ENCODE data around the gene SSBP4. TPM values are rescaled to one million over a fixed set of nuclear protein-coding genes. Genes with fewer than 3 reads are reported as not detected.
A peak's percentile ranks its signal among the peaks of the same experiment; 100 is the strongest.

The SSBP4 gene
- total and polyA plus RNA-seq, 3 donors from 2014 or later, result 80.5 to 118 (median 90.3) TPM

DNA sequence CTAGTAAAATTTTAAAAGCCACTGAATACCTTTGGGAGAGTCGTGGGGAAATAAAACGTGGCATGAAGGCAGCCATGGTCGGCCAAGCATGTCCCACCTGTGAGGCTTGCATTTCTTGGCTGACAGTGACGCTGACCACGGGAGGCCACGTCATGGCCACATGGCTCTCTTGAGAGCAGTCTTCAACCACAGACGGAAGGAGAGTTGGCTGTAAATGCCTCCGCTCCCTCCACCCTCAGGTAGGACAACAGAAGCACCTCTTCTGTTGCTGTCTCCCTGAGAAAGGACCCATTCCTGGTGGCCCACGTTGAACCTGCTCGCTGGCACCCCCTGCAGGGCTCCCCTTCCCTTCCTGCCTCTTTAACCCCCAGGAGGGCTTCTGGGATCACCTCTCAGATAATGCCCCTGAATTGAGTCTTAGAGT, 11.1 kb upstream of the SSBP4 start:
- WGBS, 2 donors, result 63 to 70% methylated on average over 10 of the region's 10 CpGs
- Histone ChIP-seq H3K4me1 (peaks cover 3% of the 10 kb centered on the region), H3K27me3 (no peaks in the 10 kb centered on the region), H3K4me3 (no peak overlapping the region), H3K9me3 (no peaks in the 10 kb centered on the region), H3K36me3 (ENCODE audit: low read depth, missing control alignments) (no peaks in the 10 kb centered on the region), H3K27ac (no peak overlapping the region)
- TF ChIP-seq, protein P1, sequence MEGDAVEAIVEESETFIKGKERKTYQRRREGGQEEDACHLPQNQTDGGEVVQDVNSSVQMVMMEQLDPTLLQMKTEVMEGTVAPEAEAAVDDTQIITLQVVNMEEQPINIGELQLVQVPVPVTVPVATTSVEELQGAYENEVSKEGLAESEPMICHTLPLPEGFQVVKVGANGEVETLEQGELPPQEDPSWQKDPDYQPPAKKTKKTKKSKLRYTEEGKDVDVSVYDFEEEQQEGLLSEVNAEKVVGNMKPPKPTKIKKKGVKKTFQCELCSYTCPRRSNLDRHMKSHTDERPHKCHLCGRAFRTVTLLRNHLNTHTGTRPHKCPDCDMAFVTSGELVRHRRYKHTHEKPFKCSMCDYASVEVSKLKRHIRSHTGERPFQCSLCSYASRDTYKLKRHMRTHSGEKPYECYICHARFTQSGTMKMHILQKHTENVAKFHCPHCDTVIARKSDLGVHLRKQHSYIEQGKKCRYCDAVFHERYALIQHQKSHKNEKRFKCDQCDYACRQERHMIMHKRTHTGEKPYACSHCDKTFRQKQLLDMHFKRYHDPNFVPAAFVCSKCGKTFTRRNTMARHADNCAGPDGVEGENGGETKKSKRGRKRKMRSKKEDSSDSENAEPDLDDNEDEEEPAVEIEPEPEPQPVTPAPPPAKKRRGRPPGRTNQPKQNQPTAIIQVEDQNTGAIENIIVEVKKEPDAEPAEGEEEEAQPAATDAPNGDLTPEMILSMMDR (IDR thresholded peaks at IDR 0.05), result peak in 1 of 3 experiments; percentile 14
- TF ChIP-seq POLR2A (IDR thresholded peaks at IDR 0.05), result no peak
- no peak for DNase-seq
- intact Hi-C loops (cut with DNase I; ENCODE audit: low total_unique reads), result no loop called here

GRCh38 chr19:18412610-18413239, 6.5 kb upstream of the SSBP4 start:
- TF ChIP-seq, protein P1 (IDR thresholded peaks at IDR 0.05), result no peak
- no peak for TF ChIP-seq POLR2A (IDR thresholded peaks at IDR 0.05)
- WGBS, 2 donors, result 82 to 85% methylated on average over 16 of the region's 16 CpGs
- Histone ChIP-seq H3K27me3 (no peaks in the 10 kb centered on the region), H3K9me3 (no peaks in the 10 kb centered on the region), H3K27ac (no peak overlapping the region), H3K4me1 (peaks cover 34% of the 10 kb centered on the region), H3K4me3 (no peak overlapping the region), H3K36me3 (ENCODE audit: low read depth, missing control alignments) (no peaks in the 10 kb centered on the region)
- DNase-seq, result no peak
- intact Hi-C loops (cut with DNase I; ENCODE audit: low total_unique reads), result no loop called here

DNA sequence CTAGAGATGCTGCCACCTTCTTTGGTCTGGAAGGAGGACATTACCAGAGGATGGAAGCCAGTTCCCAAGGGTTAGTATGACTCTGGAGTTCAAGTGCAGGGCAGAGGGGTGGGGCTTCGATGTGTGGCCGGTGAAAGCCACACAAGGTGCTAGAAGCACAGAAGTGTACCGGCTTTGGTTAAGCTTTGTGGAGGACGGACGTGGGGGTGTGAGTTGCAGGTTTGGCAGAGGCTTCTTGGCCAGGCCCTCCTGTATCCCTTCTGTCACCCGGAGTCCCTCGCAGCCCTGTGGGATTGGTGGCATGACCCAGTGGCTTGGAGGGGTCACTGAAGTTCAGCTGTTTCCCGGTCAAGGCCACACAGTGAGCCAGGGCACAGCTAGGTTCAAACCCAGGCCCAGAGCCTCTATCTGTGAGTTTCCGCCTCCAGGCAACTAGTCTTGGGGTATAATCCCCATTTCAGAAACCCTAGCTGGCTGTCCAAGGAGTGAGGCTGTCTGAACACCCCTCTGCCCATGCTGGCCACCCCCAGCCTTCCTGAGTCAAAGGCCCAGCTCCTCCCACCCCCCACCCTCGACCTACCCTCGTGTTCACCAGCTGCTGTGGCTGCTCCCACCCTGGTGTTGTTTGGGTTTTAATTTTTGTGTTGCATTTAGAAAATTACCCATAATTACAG, 4.6 kb upstream of the SSBP4 start:
- peaks cover 46% of the 10 kb centered on the region for H3K4me1 ChIP-seq
- intact Hi-C loops (cut with DNase I; ENCODE audit: low total_unique reads), result no loop called here
- peak overlapping the region in 1 of 2 donors; percentile 57 for H3K4me3 ChIP-seq
- TF ChIP-seq, protein P1 (IDR thresholded peaks at IDR 0.05), result no peak
- TF ChIP-seq POLR2A (IDR thresholded peaks at IDR 0.05), result no peak
- H3K27me3 ChIP-seq, result no peaks in the 10 kb centered on the region
- no peaks in the 10 kb centered on the region for H3K36me3 ChIP-seq (ENCODE audit: low read depth, missing control alignments)
- H3K9me3 ChIP-seq, result no peaks in the 10 kb centered on the region
- WGBS, 2 donors, result 11 to 15% methylated on average over 8 to 11 of the region's 11 CpGs
- peak overlapping the region; percentile 92 to 93 for H3K27ac ChIP-seq
- no peak for DNase-seq

GRCh38 chr19:18415178-18415867, 3.9 kb upstream of the SSBP4 start:
- intact Hi-C loops (cut with DNase I; ENCODE audit: low total_unique reads), result no loop called here
- peaks cover 46% of the 10 kb centered on the region for H3K4me1 ChIP-seq

More at GRCh38 chr19:18415178-18415867, 3.9 kb upstream of the SSBP4 start:
- peak overlapping the region in 1 of 2 donors; percentile 57 for H3K4me3 ChIP-seq
- H3K27me3 ChIP-seq, result no peaks in the 10 kb centered on the region
- H3K27ac ChIP-seq, result peak overlapping the region; percentile 92 to 93
- peak; percentile 83 for DNase-seq
- no peaks in the 10 kb centered on the region for H3K9me3 ChIP-seq
- 1 to 2% methylated on average over 25 of the region's 25 CpGs for WGBS, 2 donors
- no peaks in the 10 kb centered on the region for H3K36me3 ChIP-seq (ENCODE audit: low read depth, missing control alignments)
- TF ChIP-seq POLR2A (IDR thresholded peaks at IDR 0.05), result no peak
- TF ChIP-seq, protein P1 (IDR thresholded peaks at IDR 0.05), result no peak

Measured in testis (tissue), 3 donors.